RWPE1 (cell line): Measurements from ENCODE around the gene DGCR2.
"Not testable (repeated sequence)": the region's sequence is repeated elsewhere in the genome, so short reads cannot be mapped to it uniquely, and the experiment has no call there.

ENCODE experiments used
- CTCF ChIA-PET: fragments of 350-600 bp; sonication (Branson Sonifier 250); formaldehyde crosslinking; extraction: SDS; loops from one replicate; lab custom pipeline; 2021; lab: Yijun Ruan, JAX
- POLR2A ChIA-PET: fragments of 400-600 bp; formaldehyde crosslinking; extraction: SDS; loops from one replicate; lab custom pipeline; 2020; ENCODE audit warnings: antibody characterized with exemption; ENCODE audit not compliant: low non-redundant PET; lab: Yijun Ruan, JAX
- DNase-seq: peaks from one replicate; pipeline ENCODE4 v3.0.0; 2012; ENCODE audit warnings: low spot score
- H3K27ac ChIP-seq: fragments of 450-650 bp; 2 replicates; pipeline ENCODE4 v1.5.1; 2017
- TF ChIP-seq, protein P1 (sequence below): fragments of 450-650 bp; conservative IDR thresholded peaks from 2 replicates; pipeline ENCODE4 v1.5.1; 2017; ENCODE audit warnings: low read depth, mild to moderate bottlenecking

The DGCR2 gene

GRCh38 chr22:19166421-19166820 is 44.2 kb upstream of the DGCR2 start:
- TF ChIP-seq, protein P1, sequence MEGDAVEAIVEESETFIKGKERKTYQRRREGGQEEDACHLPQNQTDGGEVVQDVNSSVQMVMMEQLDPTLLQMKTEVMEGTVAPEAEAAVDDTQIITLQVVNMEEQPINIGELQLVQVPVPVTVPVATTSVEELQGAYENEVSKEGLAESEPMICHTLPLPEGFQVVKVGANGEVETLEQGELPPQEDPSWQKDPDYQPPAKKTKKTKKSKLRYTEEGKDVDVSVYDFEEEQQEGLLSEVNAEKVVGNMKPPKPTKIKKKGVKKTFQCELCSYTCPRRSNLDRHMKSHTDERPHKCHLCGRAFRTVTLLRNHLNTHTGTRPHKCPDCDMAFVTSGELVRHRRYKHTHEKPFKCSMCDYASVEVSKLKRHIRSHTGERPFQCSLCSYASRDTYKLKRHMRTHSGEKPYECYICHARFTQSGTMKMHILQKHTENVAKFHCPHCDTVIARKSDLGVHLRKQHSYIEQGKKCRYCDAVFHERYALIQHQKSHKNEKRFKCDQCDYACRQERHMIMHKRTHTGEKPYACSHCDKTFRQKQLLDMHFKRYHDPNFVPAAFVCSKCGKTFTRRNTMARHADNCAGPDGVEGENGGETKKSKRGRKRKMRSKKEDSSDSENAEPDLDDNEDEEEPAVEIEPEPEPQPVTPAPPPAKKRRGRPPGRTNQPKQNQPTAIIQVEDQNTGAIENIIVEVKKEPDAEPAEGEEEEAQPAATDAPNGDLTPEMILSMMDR: no peak
- DNase-seq: no peak
- CTCF ChIA-PET: no interaction called here

DNA sequence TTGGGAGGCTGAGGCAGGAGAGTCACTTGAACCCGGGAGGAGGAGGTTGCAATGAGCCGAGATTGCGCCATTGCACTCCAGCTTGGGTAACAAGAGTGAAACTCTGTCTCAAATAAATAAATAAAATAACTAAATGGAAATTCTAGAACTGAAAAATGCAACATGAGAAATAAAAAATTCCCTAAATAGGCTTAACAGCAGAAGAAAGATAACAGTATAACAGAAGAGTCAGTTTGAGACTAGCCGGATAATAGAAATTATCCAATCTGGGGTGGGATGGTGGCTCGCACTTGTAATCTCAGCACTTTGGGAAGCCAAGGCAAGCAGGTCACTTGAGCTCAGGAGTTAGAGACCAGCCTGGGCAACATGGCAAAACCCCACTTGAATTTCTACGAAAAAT is 42.2 kb upstream of the DGCR2 start:
- CTCF ChIA-PET: no interaction called here
- DNase-seq: no peak
- POLR2A ChIA-PET: no interaction called here
- TF ChIP-seq, protein P1: no peak
- H3K27ac ChIP-seq: no peak overlapping the region

More at GRCh38 chr22:19166421-19166820, 44.2 kb upstream of the DGCR2 start:
- no peak overlapping the region for H3K27ac ChIP-seq
- POLR2A ChIA-PET: no interaction called here

DNA sequence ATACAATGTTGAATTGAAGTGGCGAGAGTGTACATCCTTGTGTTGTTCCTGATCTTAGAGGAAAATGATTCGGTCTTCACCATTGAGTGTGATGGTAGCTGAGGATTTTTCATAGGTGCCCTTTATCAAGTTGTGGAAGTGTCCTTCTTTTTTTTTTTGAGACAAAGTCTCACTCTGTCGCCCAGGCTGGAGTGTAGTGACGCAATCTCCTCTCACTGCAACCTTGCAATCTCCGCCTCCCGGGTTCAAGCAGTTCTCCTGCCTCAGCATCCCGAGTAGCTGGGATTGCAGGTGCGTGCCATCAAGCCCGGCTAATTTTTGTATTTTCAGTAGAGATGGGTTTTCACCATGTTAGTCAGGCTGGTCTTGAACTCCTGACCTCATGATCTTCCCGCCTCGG is 36.4 kb upstream of the DGCR2 start:
- DNase-seq, H3K27ac ChIP-seq, CTCF ChIA-PET, POLR2A ChIA-PET: not testable (repeated sequence)

GRCh38 chr22:19156109-19156508 is 33.9 kb upstream of the DGCR2 start:
- POLR2A ChIA-PET, H3K27ac ChIP-seq, DNase-seq: not testable (repeated sequence)
- CTCF ChIA-PET: interaction anchor here (0.6 kb wide), 1 partner anchor 220 kb away, joined by 3 read pairs; no protein-coding TSS in a partner anchor

- TF ChIP-seq, protein P1: no peak
- ChIA-PET POLR2A (no interaction called here), CTCF (interaction anchor here (0.7 kb wide), 1 partner anchor 21 kb away, joined by 3 read pairs; no protein-coding TSS in a partner anchor)
- no peak for DNase-seq
- H3K27ac ChIP-seq: no peak overlapping the region
Observed at GRCh38 chr22:19152942-19153883, 31.0 kb upstream of the DGCR2 start.

GRCh38 chr22:19151329-19152191 is 29.3 kb upstream of the DGCR2 start:
- CTCF ChIA-PET: no interaction called here

More at GRCh38 chr22:19151329-19152191, 29.3 kb upstream of the DGCR2 start:
- H3K27ac ChIP-seq: no peak overlapping the region
- POLR2A ChIA-PET: no interaction called here
- TF ChIP-seq, protein P1: no peak
- no peak for DNase-seq
